Renal pelvis (tissue), 4 donors: Measurements from ENCODE around the gene GLYR1. TPM values are rescaled to one million over a fixed set of nuclear protein-coding genes. Genes with fewer than 3 reads are reported as not detected.

Experiments
- DNase-seq: peaks from one replicate; pipeline ENCODE4 v3.0.0-alpha.2; 2013
- polyA plus RNA-seq, 3 donors: library from polyadenylated mRNA; unstranded; fragments of 120-200 nt; gene quantifications; one replicate each; pipeline ENCODE4 v1.2.1, GENCODE V29; 2013; ENCODE audit not compliant: insufficient read length in 3 of 3

Gene GLYR1
- polyA plus RNA-seq, 3 donors = 89.9 to 161 (median 123) TPM

DNA sequence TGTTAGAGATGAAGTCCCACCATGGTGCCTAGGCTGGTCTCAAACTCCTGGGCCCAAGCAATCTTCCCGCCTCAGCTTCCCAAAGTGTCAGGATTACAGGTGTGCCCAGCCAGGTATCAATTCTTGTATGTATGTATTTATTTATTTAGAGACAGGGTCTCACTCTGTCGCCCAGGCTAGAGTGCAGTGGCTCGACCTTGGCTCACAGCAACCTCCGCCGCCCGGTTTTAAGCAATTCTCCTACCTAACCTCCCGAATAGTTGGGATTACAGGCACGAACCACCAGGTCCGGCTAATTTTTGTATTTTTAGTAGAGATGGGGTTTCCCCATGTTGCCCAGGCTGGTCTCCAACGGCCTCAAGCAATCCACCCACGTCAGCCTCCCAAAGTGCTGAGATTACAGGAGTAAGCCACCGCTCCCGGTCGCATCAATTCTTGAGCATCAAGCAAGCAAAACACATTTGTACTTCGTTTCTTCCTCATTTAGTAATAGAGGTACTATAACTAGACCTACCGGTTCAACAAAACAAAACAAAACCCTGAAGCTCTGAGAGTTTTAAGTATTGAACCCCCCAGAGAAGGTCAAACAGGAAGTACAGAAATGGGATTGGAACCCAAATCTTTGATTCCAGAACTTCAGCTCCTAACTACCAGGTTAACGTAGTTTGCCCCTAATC, 79.1 kb downstream of the GLYR1 start:
- DNase-seq = no peak

DNA sequence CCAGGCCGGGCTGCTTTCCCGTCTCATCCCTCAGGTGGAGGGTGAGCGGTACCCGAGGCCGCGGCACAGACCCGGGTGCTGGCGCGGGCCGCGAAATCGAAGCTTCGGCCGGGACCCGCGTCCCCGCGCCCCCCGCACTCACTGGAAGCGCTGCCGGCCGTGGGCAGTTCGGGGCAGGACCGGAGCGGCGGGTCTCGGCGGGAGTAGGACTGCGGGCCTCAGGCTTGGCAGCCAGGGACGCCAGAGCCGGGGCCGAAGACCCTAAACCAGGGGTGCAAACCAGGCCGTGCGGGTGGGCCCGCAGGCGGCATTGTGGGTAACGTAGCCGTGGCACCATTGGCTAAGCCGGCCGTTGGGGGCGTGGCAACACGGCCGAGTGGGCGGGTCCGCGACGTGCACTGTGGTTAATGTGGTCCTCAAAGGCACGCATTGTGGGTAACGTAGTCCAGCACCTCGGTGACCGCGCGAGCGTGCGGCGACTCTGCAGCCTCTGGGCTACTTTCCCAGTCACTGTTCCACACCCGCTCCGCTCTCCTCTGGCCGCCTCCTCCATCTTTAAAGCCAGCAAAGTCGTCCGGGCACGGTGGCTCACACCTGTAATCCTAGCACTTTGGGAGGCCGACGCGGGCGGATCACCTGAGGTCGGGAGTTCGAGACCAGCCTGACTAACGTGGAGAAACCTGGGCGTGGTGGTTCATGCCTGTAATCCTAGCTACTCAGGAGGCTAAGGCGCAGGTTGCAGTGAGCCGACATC, 80.0 kb downstream of the GLYR1 start, which contains the start of gene ZNF500:
ZNF500 (minus strand) TSS at position 288 of the 754 bp plus-strand sequence. CDS start 1,184 bp downstream, outside the sequence.
- peak; percentile 96 for DNase-seq

DNA sequence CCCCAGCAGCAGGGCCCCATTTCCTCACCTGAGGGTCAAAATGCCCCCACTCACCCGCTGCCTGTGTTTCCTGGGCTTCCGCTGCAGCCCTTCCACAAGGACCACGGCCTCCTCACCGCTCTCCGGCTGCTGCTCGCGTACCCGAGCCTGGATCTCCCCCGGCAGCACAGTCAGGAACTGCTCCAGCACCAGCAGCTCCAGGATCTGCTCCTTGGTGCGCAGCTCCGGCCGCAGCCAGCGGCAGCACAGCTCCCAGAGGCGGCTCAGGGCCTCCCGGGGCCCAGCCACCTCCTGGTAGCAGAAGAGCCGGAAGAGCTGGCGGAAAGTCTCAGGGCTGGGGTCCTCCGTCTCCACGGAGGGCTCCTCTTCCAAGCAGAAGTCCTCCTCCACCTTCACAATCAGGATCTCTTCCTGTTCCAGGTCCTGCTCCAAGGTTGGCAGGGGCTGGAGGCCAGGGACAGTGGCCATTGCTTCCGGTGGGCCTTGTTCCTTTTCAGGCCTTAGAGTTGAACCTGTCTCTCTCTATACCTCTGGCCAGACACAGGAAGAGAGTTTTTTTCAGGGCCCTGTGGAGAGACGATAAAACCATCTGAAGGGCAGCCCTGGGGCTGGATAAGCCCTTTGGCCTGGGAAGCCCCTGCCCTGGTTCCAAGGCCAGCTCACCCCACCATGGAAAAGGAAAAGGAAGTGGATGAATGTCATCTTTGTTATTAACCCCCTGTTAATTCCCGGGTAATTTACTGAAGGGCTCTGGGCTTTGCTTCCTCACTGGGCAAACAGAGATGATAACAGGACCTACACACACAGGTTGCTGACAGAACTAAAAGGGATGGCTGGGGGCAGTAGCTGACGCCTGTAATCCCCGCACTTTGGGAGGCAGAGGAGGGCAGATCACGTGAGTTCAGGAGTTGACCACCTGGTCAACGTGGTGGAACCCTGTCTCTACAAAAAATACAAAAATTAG, 81.3 kb downstream of the GLYR1 start:
- no peak for DNase-seq

DNA sequence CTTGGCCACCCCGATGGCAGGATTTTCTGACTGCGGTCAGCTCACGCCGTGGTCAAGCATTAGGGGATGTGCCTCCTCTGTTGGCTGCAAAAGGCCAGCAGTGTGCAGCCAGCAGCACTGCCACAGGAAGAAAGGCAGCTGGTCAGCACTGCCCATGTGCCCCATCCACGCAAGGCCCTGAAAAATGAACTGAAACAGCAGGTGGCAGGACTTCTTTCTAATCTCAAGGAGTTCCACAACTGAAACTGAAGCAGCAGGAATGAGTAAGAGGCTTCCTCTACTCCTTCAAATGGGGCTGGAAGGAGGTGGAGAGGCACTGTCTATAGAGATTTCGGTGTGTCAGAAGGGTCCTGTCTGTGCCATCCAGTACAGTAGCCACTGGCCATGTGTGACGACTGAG, 83.3 kb downstream of the GLYR1 start:
- no peak for DNase-seq

DNA sequence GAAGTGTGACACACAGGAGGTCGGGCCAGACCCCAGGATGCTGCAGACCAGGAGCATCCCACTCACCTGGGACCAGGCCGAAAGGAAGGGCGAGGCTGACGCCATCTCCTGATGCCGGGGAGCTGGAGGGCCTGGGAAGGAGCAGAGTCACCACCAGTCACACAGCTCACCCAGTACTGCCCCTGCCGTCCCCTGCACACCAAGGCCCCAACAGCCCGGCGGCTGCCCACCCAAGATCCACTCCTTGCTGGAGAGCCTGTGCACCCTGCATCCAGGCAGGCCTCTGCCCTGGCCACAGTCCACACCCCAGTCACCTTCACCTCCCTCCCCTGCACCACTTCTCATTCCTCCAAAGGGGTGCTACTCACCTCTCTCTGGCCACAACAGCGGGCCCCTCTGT, 84.9 kb downstream of the GLYR1 start:
- no peak for DNase-seq

DNA sequence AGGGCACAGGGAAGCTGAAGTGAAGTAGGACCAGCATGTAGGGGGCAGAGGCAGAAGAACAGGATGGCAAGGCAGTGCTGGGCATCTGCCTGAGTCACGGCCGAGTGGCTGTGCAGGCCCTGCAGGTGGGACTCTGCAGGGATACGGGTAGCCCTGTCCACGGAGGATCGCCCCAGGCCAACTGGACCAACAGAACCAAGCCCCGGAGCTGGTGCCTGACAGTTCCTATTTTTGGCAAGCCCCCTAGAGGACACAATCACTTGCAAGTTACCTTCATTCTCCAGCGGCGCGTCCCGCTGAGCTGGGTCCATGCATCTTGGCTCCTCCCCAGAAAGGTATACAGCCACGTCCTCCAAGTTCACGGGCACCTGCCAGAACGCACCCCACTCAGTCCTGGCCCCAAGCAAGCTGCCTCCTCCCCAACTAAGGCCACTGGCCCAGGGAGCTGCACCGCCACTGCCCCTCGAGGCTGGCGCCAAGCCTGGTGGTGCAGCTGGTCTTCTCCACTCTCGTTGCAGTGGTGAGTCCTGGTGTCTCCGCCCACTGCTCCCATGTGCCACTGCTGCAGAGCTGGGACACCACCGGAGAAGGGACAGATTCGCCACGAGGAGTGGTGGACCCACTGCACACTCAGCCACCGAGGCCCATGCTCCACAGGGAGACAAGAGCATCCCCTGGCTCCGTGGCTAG, 86.7 kb downstream of the GLYR1 start:
- DNase-seq = no peak

DNA sequence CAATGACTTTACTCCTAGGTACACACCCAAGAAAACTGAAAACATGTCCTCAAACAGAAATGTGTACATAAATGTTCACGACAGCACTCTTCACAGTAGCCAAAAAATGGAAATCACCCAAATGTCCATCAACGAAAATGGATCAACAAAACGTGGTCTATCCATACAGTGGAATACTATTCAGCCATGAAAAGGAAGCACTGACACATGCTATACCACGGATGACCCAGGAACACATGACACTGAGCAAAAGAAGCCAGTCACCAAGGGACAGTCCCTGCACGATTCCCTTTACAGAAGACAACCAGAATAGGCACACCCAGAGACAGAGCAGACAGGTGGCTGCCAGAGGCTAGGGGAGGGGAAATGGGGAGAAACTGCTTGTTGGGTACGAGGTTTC, 91.4 kb downstream of the GLYR1 start:
- no peak for DNase-seq

DNA sequence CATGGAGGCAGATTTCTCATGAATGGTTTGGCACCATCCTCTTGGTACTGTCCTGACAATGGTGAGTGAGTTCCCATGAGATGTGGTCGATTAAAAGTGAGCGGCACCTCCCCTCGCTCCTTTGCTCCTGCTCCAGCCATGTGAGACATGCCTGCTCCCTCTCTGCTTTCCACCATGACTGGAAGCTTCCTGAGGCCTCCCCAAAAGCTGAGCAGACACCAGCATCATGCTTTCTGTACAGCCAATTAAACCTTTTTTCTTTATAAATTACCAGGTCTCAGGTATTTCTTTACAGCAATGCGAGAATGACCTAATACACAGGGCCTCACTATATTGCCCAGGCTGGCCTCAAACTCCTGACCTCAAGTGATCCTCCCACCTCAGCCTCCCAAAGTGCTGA, 92.2 kb downstream of the GLYR1 start:
- DNase-seq = no peak

DNA sequence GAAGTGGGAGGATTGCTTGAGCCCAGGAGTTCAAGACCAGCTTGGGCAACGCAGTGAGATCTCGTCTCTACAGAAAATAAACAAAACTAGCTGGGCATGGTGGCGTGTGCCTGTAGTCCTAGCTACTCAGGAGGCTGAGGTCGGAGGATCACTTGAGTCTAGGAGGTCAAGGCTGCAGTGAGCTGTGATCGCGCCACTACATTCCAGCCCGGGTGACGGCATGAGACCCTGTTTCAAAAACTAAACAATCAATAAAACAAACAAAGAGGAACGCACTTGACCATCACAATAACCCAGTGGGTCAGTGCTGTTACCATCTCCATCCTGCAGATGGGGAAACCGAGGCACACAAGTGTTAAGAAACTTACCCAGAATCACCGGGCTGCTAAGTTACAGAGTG, 93.9 kb downstream of the GLYR1 start:
- DNase-seq = no peak

Other genes with a start within 250 kb of the GLYR1 start
- 10 to 100 TPM; 23.4 to 28.5 (median 23.9) TPM for gene UBALD1, start 232.4 kb downstream of the GLYR1 start, polyA plus RNA-seq
- 10 to 100 TPM; 52.3 to 70.1 (median 63.2) TPM for gene MGRN1, start 222.5 kb downstream of the GLYR1 start, polyA plus RNA-seq
- gene NUDT16L1, start 153.7 kb downstream of the GLYR1 start, polyA plus RNA-seq = 10 to 100 TPM; 46.2 to 55.8 (median 55.0) TPM
- 10 to 100 TPM; 24.1 to 37.1 (median 35.4) TPM for gene ANKS3, start 113.0 kb downstream of the GLYR1 start, polyA plus RNA-seq
- 1 to 10 TPM; 2.4 to 3.0 (median 2.6) TPM for gene DNAAF8, start 112.8 kb downstream of the GLYR1 start, polyA plus RNA-seq
- gene ZNF500, start 80.1 kb downstream of the GLYR1 start, polyA plus RNA-seq = 10 to 100 TPM; 17.2 to 24.1 (median 18.2) TPM
- gene SEPTIN12, start 58.9 kb downstream of the GLYR1 start, polyA plus RNA-seq = 10 to 100 TPM in 1 of 3 donors, not detected in 2; 12.0 TPM
- 10 to 100 TPM in 2 of 3 donors, 1 to 10 TPM in 1; 6.0 to 12.8 (median 10.9) TPM for gene SMIM22, start 51.9 kb downstream of the GLYR1 start, polyA plus RNA-seq
- 10 to 100 TPM; 22.7 to 45.1 (median 32.9) TPM for gene ROGDI, start 44.7 kb downstream of the GLYR1 start, polyA plus RNA-seq
- gene UBN1, start 193 bp upstream of the GLYR1 start, polyA plus RNA-seq = 10 to 100 TPM; 33.9 to 41.4 (median 41.0) TPM
- gene PPL, start 89.9 kb upstream of the GLYR1 start, polyA plus RNA-seq = 10 to 100 TPM; 31.5 to 44.2 (median 33.5) TPM
- under 1 TPM; 0.16 to 0.54 (median 0.16) TPM for gene SEC14L5, start 111.0 kb upstream of the GLYR1 start, polyA plus RNA-seq
- gene NAGPA, start 186.6 kb upstream of the GLYR1 start, polyA plus RNA-seq = 10 to 100 TPM; 11.5 to 14.7 (median 13.4) TPM
- 1 to 10 TPM; 4.3 to 8.8 (median 7.1) TPM for gene C16orf89, start 218.7 kb upstream of the GLYR1 start, polyA plus RNA-seq
- 10 to 100 TPM; 25.1 to 27.0 (median 26.5) TPM for gene ALG1, start 224.6 kb upstream of the GLYR1 start, polyA plus RNA-seq